GM10266 (cell line): ENCODE measurements around the gene NME2.

ENCODE experiments used
- DNase-seq: peaks from one replicate; pipeline ENCODE4 v3.0.0; 2012; ENCODE audit errors: extremely low spot score
- CTCF ChIP-seq: IDR thresholded peaks from 2 replicates; pipeline ENCODE4 v1.5.1; 2012; ENCODE audit warnings: mild to moderate bottlenecking, low read depth; ENCODE audit not compliant: control insufficient read depth, insufficient read depth; ENCODE audit errors: missing control alignments

Gene NME2

DNA sequence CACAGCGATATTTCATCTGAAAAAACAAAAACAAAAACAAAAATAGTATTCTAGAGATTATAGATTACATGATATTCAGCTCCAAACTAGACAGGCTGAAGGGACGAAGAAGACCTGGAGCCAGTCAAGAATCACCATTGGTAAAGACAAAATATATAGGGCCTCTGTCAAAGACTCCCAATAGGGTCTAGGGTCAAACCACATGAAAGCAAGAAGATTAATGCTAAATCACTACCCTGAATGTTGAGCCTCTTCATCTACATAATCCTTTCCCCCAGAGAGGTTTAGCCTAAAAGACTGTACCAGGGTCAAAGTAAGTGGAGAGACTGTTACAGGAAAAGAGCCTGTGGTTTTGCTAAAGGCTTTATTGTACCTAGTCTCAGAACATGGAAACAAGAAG is 23.6 kb upstream of the NME2 start:
- no peak for DNase-seq
- no peak for TF ChIP-seq CTCF

DNA sequence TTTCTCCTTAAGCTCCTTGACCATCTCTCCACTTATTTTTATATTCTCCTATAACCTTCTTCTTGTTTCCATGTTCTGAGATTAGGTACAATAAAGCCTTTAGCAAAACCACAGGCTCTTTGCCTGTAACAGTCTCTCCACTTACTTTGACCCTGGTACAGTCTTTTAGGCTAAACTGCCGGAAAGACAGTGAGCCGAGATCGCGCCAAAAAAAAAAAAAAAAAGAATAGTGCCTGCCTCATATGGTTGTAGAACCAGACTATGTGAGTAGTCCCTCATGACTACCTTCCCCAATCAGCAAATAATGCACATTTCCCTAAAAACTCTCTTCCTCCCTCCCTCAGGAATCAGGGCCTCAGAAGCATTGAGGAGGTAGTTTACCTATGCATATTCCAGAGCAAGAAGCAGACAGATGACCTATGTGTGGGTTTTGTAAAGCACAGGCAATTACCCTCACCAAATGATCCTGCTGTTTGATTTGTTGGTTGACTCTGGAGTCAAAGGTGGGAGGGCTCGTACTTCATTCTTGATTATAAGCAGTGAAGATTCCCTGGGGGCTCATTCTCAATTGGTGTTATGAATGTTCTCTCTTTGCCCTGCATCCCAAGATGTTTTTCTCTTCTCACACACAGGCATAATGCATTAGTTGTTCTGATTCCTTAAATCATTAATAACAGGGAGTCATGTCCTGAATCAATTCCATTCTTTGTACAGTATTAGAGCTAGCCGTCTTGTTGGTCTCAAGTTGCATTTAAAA is 21.8 kb upstream of the NME2 start:
- DNase-seq: no peak
- no peak for TF ChIP-seq CTCF

GRCh38 chr17:51147650-51148049 is 18.6 kb upstream of the NME2 start:
- DNase-seq: no peak
- no peak for TF ChIP-seq CTCF

DNA sequence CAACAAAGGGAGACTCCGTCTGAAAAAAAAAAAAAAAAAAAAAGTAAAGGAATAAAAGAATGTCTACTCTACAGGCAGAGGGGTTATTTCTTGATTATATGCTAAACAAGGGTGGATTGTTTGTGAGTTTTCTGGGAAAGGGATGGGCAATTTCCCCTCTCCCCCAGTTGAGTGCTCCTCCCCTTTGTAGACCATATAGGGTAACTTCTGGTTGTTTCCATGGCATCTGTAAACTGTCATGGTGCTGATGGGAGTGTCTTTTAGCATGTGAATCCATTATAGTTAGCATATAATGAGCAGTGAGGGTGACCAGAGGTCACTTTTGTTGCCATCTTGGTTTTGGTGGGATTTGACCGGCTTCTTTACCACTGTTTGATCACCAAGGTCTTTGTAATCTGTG is 17.0 kb upstream of the NME2 start:
- no peak for DNase-seq
- no peak for TF ChIP-seq CTCF

GRCh38 chr17:51150932-51151331 is 15.3 kb upstream of the NME2 start:
- DNase-seq: no peak
- TF ChIP-seq CTCF: no peak

DNA sequence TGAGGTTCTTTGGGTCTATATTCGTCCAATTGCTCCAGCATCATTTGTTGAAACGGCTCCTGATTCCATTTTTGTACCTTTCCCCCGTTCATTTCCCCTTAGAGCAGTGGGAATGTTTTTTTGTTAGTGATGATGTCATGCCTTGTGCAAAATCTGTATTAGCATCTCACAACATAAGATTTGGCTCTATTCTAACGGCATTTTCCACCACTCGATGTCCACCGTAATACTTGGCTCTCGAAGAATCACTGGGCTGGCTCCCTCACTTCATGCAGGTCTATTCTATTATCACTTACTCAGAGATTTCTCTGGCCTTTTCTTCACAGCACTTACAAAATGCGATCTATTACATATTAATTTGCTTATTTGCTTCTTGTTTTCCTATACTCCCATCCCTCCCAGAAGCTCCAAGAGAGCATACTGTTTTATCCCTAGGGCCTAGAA is 13.4 kb upstream of the NME2 start:
- DNase-seq: no peak
- no peak for TF ChIP-seq CTCF

- peak; percentile 91 for DNase-seq
- TF ChIP-seq CTCF: peak; percentile 87
Observed at GRCh38 chr17:51153210-51154072, 12.8 kb upstream of the NME2 start, which contains the start of gene NME1. Gene NME1, plus strand, starts transcription at chr17:51153559. Its CDS starts 2,096 bp downstream, at chr17:51155655.
